SK-N-SH (cell line): ENCODE results near the gene RNF227. TPM values are rescaled to one million over a fixed set of nuclear protein-coding genes. Genes with fewer than 3 reads are reported as not detected.

Source experiments
- CTCF ChIA-PET: fragments of 300-600, 350-600 bp; formaldehyde crosslinking; extraction: SDS; loops from one replicate; lab custom pipeline; 2021; lab: Yijun Ruan, JAX
- POLR2A ChIA-PET: fragments of 350-600 bp; sonication (Branson Sonifier 250); formaldehyde crosslinking; extraction: SDS; loops from one replicate; lab custom pipeline; 2020; ENCODE audit warnings: antibody characterized with exemption, inconsistent platforms; lab: Yijun Ruan, JAX
- DNase-seq: peaks from one replicate; pipeline ENCODE4 v3.0.0; 2012
- H2AFZ ChIP-seq: fragments of 200-600 bp; sonication (generic); 2 replicates; pipeline ENCODE4 v1.8.1; 2016; ENCODE audit warnings: antibody characterized with exemption, mild to moderate bottlenecking, low read depth
- H3F3A ChIP-seq: fragments of 200-600 bp; sonication (generic); replicated peaks from 2 replicates; pipeline ENCODE3; 2016; ENCODE audit warnings: antibody characterized with exemption, mild to moderate bottlenecking; ENCODE audit not compliant: insufficient read depth
- H3K27ac ChIP-seq, 2 experiments: fragments of 200-500 bp in 1 of 2; fragments of 200-600 bp in 1 of 2; sonication (Bioruptor generic) in 1 of 2; sonication (generic), shearing (Covaris generic) in 1 of 2; 2 replicates each; pipeline versions ENCODE4 v1.5.1 to v1.6.1; 2014 to 2016; ENCODE audit warnings: low read depth in 2 of 2, inconsistent platforms in 1 of 2, low read length in 1 of 2, mild to moderate bottlenecking in 1 of 2, mixed read lengths in 1 of 2
- H3K27me3 ChIP-seq: fragments of 200-600 bp; sonication (generic), shearing (Covaris generic); 2 replicates; pipeline ENCODE4 v1.6.1; 2016; ENCODE audit warnings: mixed run types; ENCODE audit not compliant: insufficient read depth
- H3K36me3 ChIP-seq, 2 experiments: fragments of 200-500 bp in 1 of 2; fragments of 200-600 bp in 1 of 2; sonication (Bioruptor generic) in 1 of 2; sonication (generic) in 1 of 2; replicated peaks in 1 of 2; 2 replicates each; pipeline versions ENCODE3 to v1.5.1; 2014 to 2016; ENCODE audit warnings: low read length in 1 of 2, mild to moderate bottlenecking in 1 of 2; ENCODE audit not compliant: insufficient read depth in 2 of 2, control insufficient read depth in 1 of 2
- H3K4me1 ChIP-seq, 2 experiments: fragments of 200-500 bp in 1 of 2; fragments of 200-600 bp in 1 of 2; sonication (Bioruptor generic) in 1 of 2; sonication (generic), shearing (Covaris generic) in 1 of 2; 2 replicates each; pipeline versions ENCODE4 v1.5.1 to v1.6.1; 2014 to 2016; ENCODE audit warnings: low read depth in 1 of 2, low read length in 1 of 2, mixed run types in 1 of 2; ENCODE audit not compliant: insufficient read depth in 2 of 2, control insufficient read depth in 1 of 2
- H3K4me2 ChIP-seq: fragments of 200-600 bp; sonication (generic), shearing (Covaris generic); 2 replicates; pipeline ENCODE4 v1.6.1; 2017; ENCODE audit warnings: mixed run types
- H3K4me3 ChIP-seq, 2 experiments: fragments of 200-500 bp in 1 of 2; fragments of 200-600 bp in 1 of 2; sonication (Bioruptor generic) in 1 of 2; sonication (generic), shearing (Covaris generic) in 1 of 2; 2 replicates each; pipeline versions ENCODE4 v1.5.1 to v1.8.1; 2014 to 2016; ENCODE audit warnings: low read depth in 2 of 2, inconsistent platforms in 1 of 2, low read length in 1 of 2, mild to moderate bottlenecking in 1 of 2, mixed read lengths in 1 of 2, moderate library complexity in 1 of 2
- H3K79me2 ChIP-seq: fragments of 200-600 bp; sonication (generic); 2 replicates; pipeline ENCODE4 v1.8.1; 2017; ENCODE audit warnings: mild to moderate bottlenecking; ENCODE audit not compliant: insufficient read depth
- H3K9ac ChIP-seq: fragments of 200-600 bp; sonication (generic); 2 replicates; pipeline ENCODE4 v1.6.1; 2017; ENCODE audit warnings: mixed run types
- H3K9me2 ChIP-seq: fragments of 200-600 bp; sonication (generic); 2 replicates; pipeline ENCODE4 v1.6.1; 2017; ENCODE audit warnings: mixed run types
- H3K9me3 ChIP-seq: fragments of 200-600 bp; sonication (generic); 2 replicates; pipeline ENCODE4 v1.6.1; 2017; ENCODE audit warnings: mixed run types, mild to moderate bottlenecking, moderate library complexity
- H4K20me1 ChIP-seq: fragments of 200-600 bp; sonication (generic); 2 replicates; pipeline ENCODE4 v1.6.1; 2017; ENCODE audit warnings: mild to moderate bottlenecking, mixed run types; ENCODE audit not compliant: insufficient read depth
- CHD2 ChIP-seq: fragments of 150-350 bp; IDR thresholded peaks from 2 replicates; pipeline ENCODE4 v1.6.1; 2018; ENCODE audit warnings: low read length; ENCODE audit not compliant: partially characterized antibody
- ELF1 ChIP-seq: IDR thresholded peaks from 2 replicates; pipeline ENCODE4 v1.4.0; 2012
- EP300 ChIP-seq, 2 experiments: IDR thresholded peaks; 2 replicates each; pipeline versions ENCODE4 v1.4.0 to v1.6.1; 2012; ENCODE audit warnings: borderline replicate concordance in 1 of 2, low read depth in 1 of 2, low read length in 1 of 2
- EZH2phosphoT487 ChIP-seq: fragments of 200-600 bp; sonication (generic); IDR thresholded peaks from 2 replicates; pipeline ENCODE4 v1.6.1; 2017; ENCODE audit warnings: low read depth, mixed run types, mild to moderate bottlenecking, antibody characterized with exemption, moderate library complexity, borderline replicate concordance
- FOSL2 ChIP-seq: IDR thresholded peaks from 2 replicates; pipeline ENCODE4 v1.4.0; 2012; ENCODE audit warnings: low read depth, mild to moderate bottlenecking, moderate library complexity, borderline replicate concordance
- MXI1 ChIP-seq: IDR thresholded peaks from 2 replicates; pipeline ENCODE4 v1.6.1; 2012; ENCODE audit warnings: mild to moderate bottlenecking, low read depth, low read length, improper control_type of control experiment
- NFIC ChIP-seq: IDR thresholded peaks from 2 replicates; pipeline ENCODE4 v1.4.0; 2012; ENCODE audit warnings: borderline replicate concordance
- POLR2AphosphoS5 ChIP-seq: IDR thresholded peaks from 2 replicates; pipeline ENCODE4 v1.6.1; 2012; ENCODE audit warnings: low read depth, low read length
- RAD21 ChIP-seq: IDR thresholded peaks from 2 replicates; pipeline ENCODE4 v1.6.1; 2012; ENCODE audit warnings: mild to moderate bottlenecking, low read length
- RCOR1 ChIP-seq: fragments of 150-350 bp; IDR thresholded peaks from 2 replicates; pipeline ENCODE4 v1.6.1; 2017; ENCODE audit warnings: antibody characterized with exemption, low read length
- RFX5 ChIP-seq: IDR thresholded peaks from 2 replicates; pipeline ENCODE4 v1.6.1; 2012; ENCODE audit warnings: mild to moderate bottlenecking, improper control_type of control experiment, low read length
- SIN3A ChIP-seq: IDR thresholded peaks from 2 replicates; pipeline ENCODE4 v1.6.1; 2012; ENCODE audit warnings: low read depth, mild to moderate bottlenecking, low read length, moderate library complexity, borderline replicate concordance
- TEAD4 ChIP-seq: IDR thresholded peaks from 2 replicates; pipeline ENCODE4 v1.4.0; 2012; ENCODE audit warnings: mild to moderate bottlenecking, borderline replicate concordance; ENCODE audit not compliant: insufficient read depth
- WGBS: methylation state at CpG from one replicate; pipeline ENCODE4 v1.1.6; 2017; ENCODE audit warnings: low lambda C conversion rate; 5-methylcytosine and 5-hydroxymethylcytosine counted together
- polyA plus RNA-seq, 3 experiments: library from polyadenylated mRNA; depleted of rRNA; stranded (reverse); fragments of >200 nt; gene quantifications; 2 replicates each; pipeline ENCODE4 v1.2.3, GENCODE V29; 2012
- TF ChIP-seq, protein P1 (sequence below): fragments of 150-350 bp; IDR thresholded peaks from 2 replicates; pipeline ENCODE4 v1.6.1; 2016; ENCODE audit warnings: mild to moderate bottlenecking, low read depth, low read length
- TF ChIP-seq, protein P2 (sequence below): IDR thresholded peaks from 2 replicates; pipeline ENCODE4 v1.6.1; 2012; ENCODE audit warnings: mild to moderate bottlenecking, low read depth, low read length, moderate library complexity
- TF ChIP-seq, protein P3 (sequence below): IDR thresholded peaks from 2 replicates; pipeline ENCODE4; 2012

RNF227 gene
- polyA plus RNA-seq, 1 of the 3 experiments (the other 2 are of a cell fraction) = 7.4 TPM

DNA sequence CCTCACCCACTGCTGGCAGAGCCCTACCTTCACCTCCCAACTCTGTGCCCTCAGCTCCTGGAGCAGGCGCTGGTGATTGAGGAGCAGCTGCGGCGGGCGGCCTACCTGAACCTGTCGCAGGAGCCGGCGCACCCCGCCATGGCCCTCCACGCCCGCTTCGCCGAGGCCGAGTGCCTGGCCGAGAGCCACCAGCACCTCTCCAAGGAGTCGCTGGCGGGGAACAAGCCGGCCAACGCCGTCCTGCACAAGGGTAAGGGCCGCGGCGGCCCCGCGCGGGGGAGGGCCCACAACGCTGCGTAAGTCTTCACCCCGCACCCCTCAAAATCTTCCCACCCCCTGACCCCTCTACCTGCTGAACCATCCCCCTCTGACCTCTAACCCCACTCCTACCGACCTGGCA, 7.0 kb downstream of the RNF227 start:
- Histone ChIP-seq H2AFZ (no peak overlapping the region), H3K79me2 (no peaks in the 10 kb centered on the region), H3K9ac (no peak overlapping the region), H3K36me3 (peaks cover 20 to 81% of the 10 kb centered on the region in 2 experiments), H3K9me3 (no peaks in the 10 kb centered on the region), H3K4me1 (no peaks in the 10 kb centered on the region), H3K27me3 (no peaks in the 10 kb centered on the region), H4K20me1 (no peaks in the 10 kb centered on the region), H3K27ac (no peak overlapping the region), H3F3A (peaks cover 16% of the 10 kb centered on the region), H3K9me2 (no peaks in the 10 kb centered on the region), H3K4me2 (no peak overlapping the region), H3K4me3 (no peak overlapping the region)
- TF ChIP-seq CHD2 (no peak), EZH2phosphoT487 (no peak), EP300 (IDR thresholded peaks at IDR 0.05; ENCODE audit: borderline replicate concordance in 1 of 2, low read depth in 1 of 2, low read length in 1 of 2) (no peak), ELF1 (no peak), TEAD4 (no peak), MXI1 (no peak), RCOR1 (no peak), POLR2AphosphoS5 (no peak), RAD21 (no peak), NFIC (no peak), SIN3A (no peak), RFX5 (no peak), FOSL2 (no peak)
- TF ChIP-seq, protein P1, sequence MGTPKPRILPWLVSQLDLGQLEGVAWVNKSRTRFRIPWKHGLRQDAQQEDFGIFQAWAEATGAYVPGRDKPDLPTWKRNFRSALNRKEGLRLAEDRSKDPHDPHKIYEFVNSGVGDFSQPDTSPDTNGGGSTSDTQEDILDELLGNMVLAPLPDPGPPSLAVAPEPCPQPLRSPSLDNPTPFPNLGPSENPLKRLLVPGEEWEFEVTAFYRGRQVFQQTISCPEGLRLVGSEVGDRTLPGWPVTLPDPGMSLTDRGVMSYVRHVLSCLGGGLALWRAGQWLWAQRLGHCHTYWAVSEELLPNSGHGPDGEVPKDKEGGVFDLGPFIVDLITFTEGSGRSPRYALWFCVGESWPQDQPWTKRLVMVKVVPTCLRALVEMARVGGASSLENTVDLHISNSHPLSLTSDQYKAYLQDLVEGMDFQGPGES = no peak
- TF ChIP-seq, protein P2, sequence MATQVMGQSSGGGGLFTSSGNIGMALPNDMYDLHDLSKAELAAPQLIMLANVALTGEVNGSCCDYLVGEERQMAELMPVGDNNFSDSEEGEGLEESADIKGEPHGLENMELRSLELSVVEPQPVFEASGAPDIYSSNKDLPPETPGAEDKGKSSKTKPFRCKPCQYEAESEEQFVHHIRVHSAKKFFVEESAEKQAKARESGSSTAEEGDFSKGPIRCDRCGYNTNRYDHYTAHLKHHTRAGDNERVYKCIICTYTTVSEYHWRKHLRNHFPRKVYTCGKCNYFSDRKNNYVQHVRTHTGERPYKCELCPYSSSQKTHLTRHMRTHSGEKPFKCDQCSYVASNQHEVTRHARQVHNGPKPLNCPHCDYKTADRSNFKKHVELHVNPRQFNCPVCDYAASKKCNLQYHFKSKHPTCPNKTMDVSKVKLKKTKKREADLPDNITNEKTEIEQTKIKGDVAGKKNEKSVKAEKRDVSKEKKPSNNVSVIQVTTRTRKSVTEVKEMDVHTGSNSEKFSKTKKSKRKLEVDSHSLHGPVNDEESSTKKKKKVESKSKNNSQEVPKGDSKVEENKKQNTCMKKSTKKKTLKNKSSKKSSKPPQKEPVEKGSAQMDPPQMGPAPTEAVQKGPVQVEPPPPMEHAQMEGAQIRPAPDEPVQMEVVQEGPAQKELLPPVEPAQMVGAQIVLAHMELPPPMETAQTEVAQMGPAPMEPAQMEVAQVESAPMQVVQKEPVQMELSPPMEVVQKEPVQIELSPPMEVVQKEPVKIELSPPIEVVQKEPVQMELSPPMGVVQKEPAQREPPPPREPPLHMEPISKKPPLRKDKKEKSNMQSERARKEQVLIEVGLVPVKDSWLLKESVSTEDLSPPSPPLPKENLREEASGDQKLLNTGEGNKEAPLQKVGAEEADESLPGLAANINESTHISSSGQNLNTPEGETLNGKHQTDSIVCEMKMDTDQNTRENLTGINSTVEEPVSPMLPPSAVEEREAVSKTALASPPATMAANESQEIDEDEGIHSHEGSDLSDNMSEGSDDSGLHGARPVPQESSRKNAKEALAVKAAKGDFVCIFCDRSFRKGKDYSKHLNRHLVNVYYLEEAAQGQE = no peak
- TF ChIP-seq, protein P3, sequence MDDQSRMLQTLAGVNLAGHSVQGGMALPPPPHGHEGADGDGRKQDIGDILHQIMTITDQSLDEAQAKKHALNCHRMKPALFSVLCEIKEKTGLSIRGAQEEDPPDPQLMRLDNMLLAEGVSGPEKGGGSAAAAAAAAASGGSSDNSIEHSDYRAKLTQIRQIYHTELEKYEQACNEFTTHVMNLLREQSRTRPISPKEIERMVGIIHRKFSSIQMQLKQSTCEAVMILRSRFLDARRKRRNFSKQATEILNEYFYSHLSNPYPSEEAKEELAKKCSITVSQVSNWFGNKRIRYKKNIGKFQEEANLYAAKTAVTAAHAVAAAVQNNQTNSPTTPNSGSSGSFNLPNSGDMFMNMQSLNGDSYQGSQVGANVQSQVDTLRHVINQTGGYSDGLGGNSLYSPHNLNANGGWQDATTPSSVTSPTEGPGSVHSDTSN = no peak
- DNase-seq = no peak
- POLR2A ChIA-PET = no interaction called here
- CTCF ChIA-PET = interaction anchor here (3.0 kb wide), 1 partner anchor 81 kb away, joined by 14 read pairs; no protein-coding TSS in a partner anchor
- 96% methylated on average over 28 of the region's 29 CpGs for WGBS
